MG63 (cell line): ENCODE data around the gene SECISBP2. TPM values are rescaled to one million over a fixed set of nuclear protein-coding genes. Genes with fewer than 3 reads are reported as not detected.

Experiments used
- DNase-seq: peaks from one replicate; pipeline ENCODE4 v3.0.0-alpha.2; 2020
- H3K27me3 ChIP-seq: fragments of 250-450 bp; sonication (Bioruptor Pico); 2 replicates; pipeline ENCODE4 v1.5.1; 2020; ENCODE audit warnings: mild to moderate bottlenecking, moderate library complexity
- H3K36me3 ChIP-seq: fragments of 250-450 bp; sonication (Bioruptor Pico); 2 replicates; pipeline ENCODE4 v1.5.1; 2020; ENCODE audit warnings: mild to moderate bottlenecking, moderate library complexity
- H3K4me3 ChIP-seq: fragments of 250-450 bp; sonication (Bioruptor Pico); 2 replicates; pipeline ENCODE4 v1.5.1; 2020; ENCODE audit warnings: mild to moderate bottlenecking, moderate library complexity
- H3K9me3 ChIP-seq: fragments of 250-450 bp; sonication (Bioruptor Pico); 2 replicates; pipeline ENCODE4 v1.5.1; 2020; ENCODE audit warnings: mild to moderate bottlenecking, moderate library complexity
- total RNA-seq: library from RNA; depleted of rRNA; stranded (reverse); fragments of >200 nt; shearing (Covaris generic); gene quantifications from 2 replicates; pipeline ENCODE4 v1.2.3, GENCODE V29; 2014; ENCODE audit warnings: low replicate concordance

The SECISBP2 gene
- total RNA-seq, 1 experiment from 2014 or later = 9.7 TPM

- Histone ChIP-seq H3K4me3 (no peak overlapping the region), H3K27me3 (no peaks in the 10 kb centered on the region), H3K9me3 (no peaks in the 10 kb centered on the region), H3K36me3 (peaks cover 24% of the 10 kb centered on the region)
- DNase-seq = no peak
Measured at GRCh38 chr9:89354471-89354870, 36.2 kb downstream of the SECISBP2 start.

GRCh38 chr9:89356782-89357181, 38.5 kb downstream of the SECISBP2 start:
- H3K9me3 ChIP-seq = no peaks in the 10 kb centered on the region
- H3K4me3 ChIP-seq = no peak overlapping the region
- DNase-seq = no peak
- H3K27me3 ChIP-seq = no peaks in the 10 kb centered on the region
- H3K36me3 ChIP-seq = peaks cover 25% of the 10 kb centered on the region

GRCh38 chr9:89357331-89358197, 39.3 kb downstream of the SECISBP2 start:
- no peak overlapping the region for H3K4me3 ChIP-seq
- no peaks in the 10 kb centered on the region for H3K27me3 ChIP-seq
- no peak for DNase-seq
- H3K9me3 ChIP-seq = no peaks in the 10 kb centered on the region
- peaks cover 22% of the 10 kb centered on the region for H3K36me3 ChIP-seq

- DNase-seq = no peak
- Histone ChIP-seq H3K36me3 (peaks cover 20% of the 10 kb centered on the region), H3K9me3 (no peaks in the 10 kb centered on the region), H3K4me3 (no peak overlapping the region), H3K27me3 (no peaks in the 10 kb centered on the region)
Measured at GRCh38 chr9:89358376-89358916, 40.1 kb downstream of the SECISBP2 start.

GRCh38 chr9:89358985-89359384, 40.7 kb downstream of the SECISBP2 start:
- Histone ChIP-seq H3K4me3 (no peak overlapping the region), H3K27me3 (no peaks in the 10 kb centered on the region), H3K9me3 (no peaks in the 10 kb centered on the region), H3K36me3 (peaks cover 20% of the 10 kb centered on the region)
- DNase-seq = no peak

GRCh38 chr9:89359751-89360261, 41.5 kb downstream of the SECISBP2 start:
- Histone ChIP-seq H3K9me3 (no peaks in the 10 kb centered on the region), H3K4me3 (no peak overlapping the region), H3K36me3 (peaks cover 17% of the 10 kb centered on the region), H3K27me3 (no peaks in the 10 kb centered on the region)
- no peak for DNase-seq

- Histone ChIP-seq H3K9me3 (no peaks in the 10 kb centered on the region), H3K27me3 (no peaks in the 10 kb centered on the region), H3K4me3 (no peak overlapping the region), H3K36me3 (peaks cover 11% of the 10 kb centered on the region)
- DNase-seq = no peak
Measured at GRCh38 chr9:89360465-89360864, 42.2 kb downstream of the SECISBP2 start.

GRCh38 chr9:89361031-89361430, 42.7 kb downstream of the SECISBP2 start:
- Histone ChIP-seq H3K36me3 (peaks cover 11% of the 10 kb centered on the region), H3K27me3 (no peaks in the 10 kb centered on the region), H3K9me3 (no peaks in the 10 kb centered on the region), H3K4me3 (no peak overlapping the region)
- DNase-seq = no peak

- DNase-seq = no peak
- Histone ChIP-seq H3K36me3 (peaks cover 8% of the 10 kb centered on the region), H3K9me3 (no peaks in the 10 kb centered on the region), H3K4me3 (no peak overlapping the region), H3K27me3 (no peaks in the 10 kb centered on the region)
Measured at GRCh38 chr9:89361816-89362646, 43.7 kb downstream of the SECISBP2 start.

GRCh38 chr9:89362647-89363310, 44.5 kb downstream of the SECISBP2 start:
- no peak for DNase-seq
- H3K9me3 ChIP-seq = no peaks in the 10 kb centered on the region
- no peak overlapping the region for H3K4me3 ChIP-seq
- H3K36me3 ChIP-seq = peaks cover 8% of the 10 kb centered on the region
- H3K27me3 ChIP-seq = no peaks in the 10 kb centered on the region

- Histone ChIP-seq H3K27me3 (no peaks in the 10 kb centered on the region), H3K36me3 (peaks cover 8% of the 10 kb centered on the region), H3K4me3 (no peak overlapping the region), H3K9me3 (no peaks in the 10 kb centered on the region)
- no peak for DNase-seq
Measured at GRCh38 chr9:89363311-89363670, 45.0 kb downstream of the SECISBP2 start.

GRCh38 chr9:89363921-89364665, 45.8 kb downstream of the SECISBP2 start:
- no peak for DNase-seq

GRCh38 chr9:89364666-89365531, 46.6 kb downstream of the SECISBP2 start:
- DNase-seq = no peak
- Histone ChIP-seq H3K9me3 (no peaks in the 10 kb centered on the region), H3K36me3 (peaks cover 4% of the 10 kb centered on the region), H3K27me3 (no peaks in the 10 kb centered on the region), H3K4me3 (no peak overlapping the region)

More at GRCh38 chr9:89363921-89364665, 45.8 kb downstream of the SECISBP2 start:
- Histone ChIP-seq H3K36me3 (peaks cover 5% of the 10 kb centered on the region), H3K4me3 (no peak overlapping the region), H3K27me3 (no peaks in the 10 kb centered on the region), H3K9me3 (no peaks in the 10 kb centered on the region)

- Histone ChIP-seq H3K4me3 (no peak overlapping the region), H3K27me3 (no peaks in the 10 kb centered on the region), H3K9me3 (no peaks in the 10 kb centered on the region), H3K36me3 (peaks cover 4% of the 10 kb centered on the region)
- no peak for DNase-seq
Measured at GRCh38 chr9:89365532-89365912, 47.2 kb downstream of the SECISBP2 start.

GRCh38 chr9:89366711-89367110, 48.4 kb downstream of the SECISBP2 start:
- no peak for DNase-seq
- H3K4me3 ChIP-seq = no peak overlapping the region
- H3K27me3 ChIP-seq = no peaks in the 10 kb centered on the region
- H3K36me3 ChIP-seq = no peaks in the 10 kb centered on the region
- no peaks in the 10 kb centered on the region for H3K9me3 ChIP-seq
